Measurements from ENCODE around the gene FSTL5. TPM values are rescaled to one million over a fixed set of nuclear protein-coding genes. Genes with fewer than 3 reads are reported as not detected.

Gene FSTL5
- total RNA-seq, 4 donors from 2014 or later: not detected

- Histone ChIP-seq H3K4me1 (no peaks in the 10 kb centered on the region), H3K4me3 (no peak overlapping the region), H3K36me3 (no peaks in the 10 kb centered on the region), H3K9me3 (no peaks in the 10 kb centered on the region), H3K27ac (no peak overlapping the region), H3K27me3 (no peaks in the 10 kb centered on the region)
- WGBS: 87% methylated on average over 9 of the region's 9 CpGs
- no peak for DNase-seq (ENCODE audit: low spot score in 2 of 2)
- TF ChIP-seq EP300 (IDR thresholded peaks at IDR 0.05): no peak
- no peak for TF ChIP-seq CTCF (IDR thresholded peaks at IDR 0.05)
- no peak for TF ChIP-seq POLR2AphosphoS5 (IDR thresholded peaks at IDR 0.05)
- no peak for TF ChIP-seq POLR2A (IDR thresholded peaks at IDR 0.05)
Measured at GRCh38 chr4:161404346-161405110, 759.3 kb downstream of the FSTL5 start.

GRCh38 chr4:161403781-161404180 is 760.0 kb downstream of the FSTL5 start:
- H3K4me1 ChIP-seq: no peaks in the 10 kb centered on the region
- H3K27me3 ChIP-seq: no peaks in the 10 kb centered on the region
- H3K9me3 ChIP-seq: no peaks in the 10 kb centered on the region
- DNase-seq (ENCODE audit: low spot score in 2 of 2): no peak
- no peak for TF ChIP-seq POLR2AphosphoS5 (IDR thresholded peaks at IDR 0.05)
- no peak for TF ChIP-seq CTCF (IDR thresholded peaks at IDR 0.05)
- TF ChIP-seq POLR2A (IDR thresholded peaks at IDR 0.05): no peak
- no peak for TF ChIP-seq EP300 (IDR thresholded peaks at IDR 0.05)
- H3K36me3 ChIP-seq: no peaks in the 10 kb centered on the region
- no peak overlapping the region for H3K4me3 ChIP-seq
- 86% methylated on average over 3 of the region's 3 CpGs for WGBS
- H3K27ac ChIP-seq: no peak overlapping the region

- H3K9me3 ChIP-seq: no peaks in the 10 kb centered on the region
- no peak for TF ChIP-seq POLR2A (IDR thresholded peaks at IDR 0.05)
- no peak for TF ChIP-seq POLR2AphosphoS5 (IDR thresholded peaks at IDR 0.05)
- TF ChIP-seq CTCF (IDR thresholded peaks at IDR 0.05): no peak
- TF ChIP-seq EP300 (IDR thresholded peaks at IDR 0.05): no peak
- no peaks in the 10 kb centered on the region for H3K27me3 ChIP-seq
- H3K4me1 ChIP-seq: no peaks in the 10 kb centered on the region
- H3K4me3 ChIP-seq: no peak overlapping the region
- DNase-seq (ENCODE audit: low spot score in 2 of 2): no peak
- H3K36me3 ChIP-seq: no peaks in the 10 kb centered on the region
- WGBS: 86% methylated on average over 3 of the region's 3 CpGs
- no peak overlapping the region for H3K27ac ChIP-seq
Measured at GRCh38 chr4:161393602-161394001, 770.2 kb downstream of the FSTL5 start.

GRCh38 chr4:161382655-161383054 is 781.1 kb downstream of the FSTL5 start:
- 92% methylated on average over 6 of the region's 6 CpGs for WGBS
- no peaks in the 10 kb centered on the region for H3K4me1 ChIP-seq
- H3K36me3 ChIP-seq: no peaks in the 10 kb centered on the region
- H3K9me3 ChIP-seq: no peaks in the 10 kb centered on the region
- no peak for DNase-seq (ENCODE audit: low spot score in 2 of 2)
- TF ChIP-seq CTCF (IDR thresholded peaks at IDR 0.05): no peak
- TF ChIP-seq POLR2AphosphoS5 (IDR thresholded peaks at IDR 0.05): no peak
- TF ChIP-seq POLR2A (IDR thresholded peaks at IDR 0.05): no peak
- H3K4me3 ChIP-seq: no peak overlapping the region
- H3K27me3 ChIP-seq: no peaks in the 10 kb centered on the region
- H3K27ac ChIP-seq: no peak overlapping the region

- Histone ChIP-seq H3K27me3 (no peaks in the 10 kb centered on the region), H3K36me3 (no peaks in the 10 kb centered on the region), H3K9me3 (peaks cover 13% of the 10 kb centered on the region), H3K4me1 (no peaks in the 10 kb centered on the region), H3K27ac (no peak overlapping the region), H3K4me3 (no peak overlapping the region)
- no peak for DNase-seq (ENCODE audit: low spot score in 2 of 2)
- TF ChIP-seq POLR2A (IDR thresholded peaks at IDR 0.05): no peak
- TF ChIP-seq EP300 (IDR thresholded peaks at IDR 0.05): no peak
- TF ChIP-seq POLR2AphosphoS5 (IDR thresholded peaks at IDR 0.05): no peak
- TF ChIP-seq CTCF (IDR thresholded peaks at IDR 0.05): no peak
Measured at GRCh38 chr4:161376275-161376674, 787.5 kb downstream of the FSTL5 start.

All from suprapubic skin (tissue), 4 donors.